ENCODE data around the gene TBC1D22B. TPM values are rescaled to one million over a fixed set of nuclear protein-coding genes. Genes with fewer than 3 reads are reported as not detected.

Gene TBC1D22B
- total and polyA plus RNA-seq, 2 experiments from 2014 or later, result 5.0 to 8.3 TPM

DNA sequence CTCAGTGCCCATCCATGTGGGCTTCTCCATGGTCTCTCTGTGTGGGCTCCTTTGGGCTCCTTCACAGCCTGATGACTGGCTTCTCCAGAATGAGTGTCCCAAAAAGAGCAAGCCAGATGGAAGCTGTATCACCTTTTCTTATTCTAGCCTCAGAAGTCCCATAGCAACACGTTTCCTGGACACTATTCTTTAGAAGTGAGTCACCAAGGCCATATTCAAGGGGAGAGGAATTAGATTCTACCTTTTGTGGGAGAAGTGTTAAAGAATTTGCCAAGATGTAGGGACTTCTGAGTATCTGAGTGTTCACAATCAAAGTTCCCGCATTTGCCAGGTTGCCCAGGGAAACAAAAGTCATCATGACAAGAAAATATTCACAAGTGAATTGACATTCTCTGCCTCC is 20.7 kb upstream of the TBC1D22B start:
- Histone ChIP-seq H3K36me3 (ENCODE audit: low read depth) (no peaks in the 10 kb centered on the region), H3K79me2 (ENCODE audit: insufficient read depth) (no peaks in the 10 kb centered on the region), H3K9me3 (ENCODE audit: low read depth) (no peaks in the 10 kb centered on the region), H4K20me1 (ENCODE audit: insufficient read depth) (no peaks in the 10 kb centered on the region), H3K9me2 (ENCODE audit: insufficient read depth) (no peaks in the 10 kb centered on the region), H3K9ac (no peak overlapping the region), H3K27me3 (replicated peaks; ENCODE audit: insufficient read depth) (no peaks in the 10 kb centered on the region), H3K4me3 (no peak overlapping the region), H3K27ac (peak overlapping the region; percentile 38; the same call in 1 of the 2 replicates), H3F3A (ENCODE audit: insufficient read depth) (peaks cover 34% of the 10 kb centered on the region), H3K4me1 (ENCODE audit: insufficient read depth) (peaks cover 51% of the 10 kb centered on the region), H2AFZ (0 out of 2 replicates have a peak overlapping the region, but pooled peaks have one; percentile 12), H3K4me2 (ENCODE audit: unreplicated experiment) (no peak overlapping the region)
- in situ Hi-C loops (cut with MboI), result no loop called here
- 82 to 88% methylated on average over 2 of the region's 2 CpGs for WGBS, 2 experiments (ENCODE audit: low coverage in 1 of 2, low lambda C conversion rate in 2 of 2, missing lambda C conversion rate in 2 of 2)
- no peak for TF ChIP-seq EZH2phosphoT487 (IDR thresholded peaks at IDR 0.05; ENCODE audit: insufficient read depth, low read depth)
- no peak for TF ChIP-seq EZH2 (IDR thresholded peaks at IDR 0.05; ENCODE audit: insufficient read depth, poor library complexity, severe bottlenecking)
- peak; percentile 53 for DNase-seq

DNA sequence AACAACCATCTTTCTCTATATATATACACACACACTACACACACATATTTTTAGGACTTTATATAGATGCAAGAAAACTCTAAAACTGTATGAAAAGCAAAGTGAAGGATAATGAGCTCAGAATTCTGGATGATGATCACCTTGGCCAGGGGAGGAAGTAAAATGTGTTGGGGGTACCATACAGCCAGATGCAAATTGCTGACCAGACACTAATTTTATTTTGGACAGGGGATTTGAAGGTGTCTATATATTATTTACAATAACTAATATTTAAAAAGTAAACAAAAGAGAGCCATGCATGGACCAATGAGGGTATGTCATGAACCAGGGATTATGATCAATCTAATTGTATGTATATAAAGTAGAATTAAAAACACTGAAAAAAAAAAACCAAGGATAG is 19.8 kb upstream of the TBC1D22B start:
- Histone ChIP-seq H3K9me3 (ENCODE audit: low read depth) (no peaks in the 10 kb centered on the region), H3K9me2 (ENCODE audit: insufficient read depth) (no peaks in the 10 kb centered on the region), H2AFZ (no peak overlapping the region), H3K79me2 (ENCODE audit: insufficient read depth) (no peaks in the 10 kb centered on the region), H3K27ac (peak overlapping the region; percentile 97; the same call in 1 of the 2 replicates), H3K4me2 (ENCODE audit: unreplicated experiment) (no peak overlapping the region), H4K20me1 (ENCODE audit: insufficient read depth) (no peaks in the 10 kb centered on the region), H3F3A (ENCODE audit: insufficient read depth) (peaks cover 38% of the 10 kb centered on the region), H3K36me3 (ENCODE audit: low read depth) (no peaks in the 10 kb centered on the region), H3K27me3 (replicated peaks; ENCODE audit: insufficient read depth) (no peaks in the 10 kb centered on the region), H3K4me1 (ENCODE audit: insufficient read depth) (peaks cover 58% of the 10 kb centered on the region), H3K9ac (no peak overlapping the region), H3K4me3 (no peak overlapping the region)
- no peak for DNase-seq
- TF ChIP-seq EZH2phosphoT487 (IDR thresholded peaks at IDR 0.05; ENCODE audit: insufficient read depth, low read depth) (no peak), EZH2 (IDR thresholded peaks at IDR 0.05; ENCODE audit: insufficient read depth, poor library complexity, severe bottlenecking) (no peak)
- in situ Hi-C loops (cut with MboI), result no loop called here

DNA sequence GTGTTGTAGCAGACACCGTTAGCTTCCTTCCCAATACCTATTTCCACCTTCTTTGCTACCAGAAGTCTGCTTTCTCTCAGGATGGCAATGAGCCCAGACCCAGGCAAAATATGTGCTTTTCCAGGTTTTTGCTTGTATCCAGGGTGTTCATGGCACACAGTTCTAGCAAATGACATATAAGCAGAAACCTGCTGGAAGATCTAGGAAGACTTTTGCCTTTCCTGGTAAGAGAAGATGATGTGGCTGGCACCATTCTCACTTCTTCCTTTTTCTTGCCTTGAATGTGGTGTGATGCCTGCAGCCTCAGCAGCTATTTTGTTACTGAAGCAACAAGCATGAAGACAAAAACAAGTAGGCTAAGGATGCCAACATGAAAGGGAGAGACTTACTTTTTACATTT is 19.2 kb upstream of the TBC1D22B start:
- Histone ChIP-seq H3K9me2 (ENCODE audit: insufficient read depth) (no peaks in the 10 kb centered on the region), H2AFZ (no peak overlapping the region), H3F3A (ENCODE audit: insufficient read depth) (peaks cover 44% of the 10 kb centered on the region), H4K20me1 (ENCODE audit: insufficient read depth) (no peaks in the 10 kb centered on the region), H3K27me3 (replicated peaks; ENCODE audit: insufficient read depth) (no peaks in the 10 kb centered on the region), H3K27ac (peak overlapping the region; percentile 97), H3K9me3 (ENCODE audit: low read depth) (no peaks in the 10 kb centered on the region), H3K4me3 (no peak overlapping the region), H3K4me2 (ENCODE audit: unreplicated experiment) (no peak overlapping the region), H3K36me3 (ENCODE audit: low read depth) (no peaks in the 10 kb centered on the region), H3K79me2 (ENCODE audit: insufficient read depth) (no peaks in the 10 kb centered on the region), H3K9ac (peak overlapping the region; percentile 83; the same call in 1 of the 2 replicates), H3K4me1 (ENCODE audit: insufficient read depth) (peaks cover 64% of the 10 kb centered on the region)
- no peak for DNase-seq
- 61 to 62% methylated on average over 1 of the region's 1 CpG for WGBS, 2 experiments (ENCODE audit: low coverage in 1 of 2, low lambda C conversion rate in 2 of 2, missing lambda C conversion rate in 2 of 2)
- in situ Hi-C loops (cut with MboI), result no loop called here
- TF ChIP-seq EZH2phosphoT487 (IDR thresholded peaks at IDR 0.05; ENCODE audit: insufficient read depth, low read depth) (no peak), EZH2 (IDR thresholded peaks at IDR 0.05; ENCODE audit: insufficient read depth, poor library complexity, severe bottlenecking) (no peak)

DNA sequence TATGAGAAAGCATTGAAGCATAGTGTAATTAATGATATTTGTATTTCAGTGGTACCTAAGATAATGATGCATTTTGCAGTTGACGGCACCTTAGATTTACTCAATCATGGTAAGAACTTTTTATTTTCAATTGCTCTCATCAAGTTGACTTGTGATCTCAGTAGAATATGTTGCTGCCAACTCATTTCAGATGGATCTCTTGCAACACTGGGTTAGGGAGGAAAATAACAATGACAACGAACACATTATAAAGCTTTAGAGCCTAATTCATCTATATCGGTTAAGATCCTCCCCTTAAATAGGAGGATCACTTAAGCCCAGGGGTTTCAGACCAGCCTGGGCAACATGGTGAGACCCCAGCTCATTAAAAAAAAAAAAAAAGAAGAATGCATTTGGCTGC is 18.0 kb upstream of the TBC1D22B start:
- Histone ChIP-seq H3K4me3 (peak overlapping the region; percentile 26), H3F3A (ENCODE audit: insufficient read depth) (peaks cover 55% of the 10 kb centered on the region), H3K36me3 (ENCODE audit: low read depth) (no peaks in the 10 kb centered on the region), H2AFZ (0 out of 2 replicates have a peak overlapping the region, but pooled peaks have one; percentile 4), H3K27me3 (replicated peaks; ENCODE audit: insufficient read depth) (no peaks in the 10 kb centered on the region), H3K27ac (peak overlapping the region; percentile 97), H3K9me2 (ENCODE audit: insufficient read depth) (no peaks in the 10 kb centered on the region), H3K9ac (peak overlapping the region; percentile 83), H3K79me2 (ENCODE audit: insufficient read depth) (no peaks in the 10 kb centered on the region), H3K4me2 (ENCODE audit: unreplicated experiment) (peak overlapping the region; percentile 63), H3K4me1 (ENCODE audit: insufficient read depth) (peaks cover 75% of the 10 kb centered on the region), H4K20me1 (ENCODE audit: insufficient read depth) (no peaks in the 10 kb centered on the region), H3K9me3 (ENCODE audit: low read depth) (no peaks in the 10 kb centered on the region)
- 12% methylated on average over 3 of the region's 3 CpGs for WGBS, 2 experiments (ENCODE audit: low coverage in 1 of 2, low lambda C conversion rate in 2 of 2, missing lambda C conversion rate in 2 of 2)
- no peak for TF ChIP-seq EZH2phosphoT487 (IDR thresholded peaks at IDR 0.05; ENCODE audit: insufficient read depth, low read depth)
- TF ChIP-seq EZH2 (IDR thresholded peaks at IDR 0.05; ENCODE audit: insufficient read depth, poor library complexity, severe bottlenecking), result no peak
- in situ Hi-C loops (cut with MboI), result no loop called here
- DNase-seq, result peak; percentile 79
